Breast epithelium (tissue), 3 donors: Measurements from ENCODE around the gene SERHL2.

Source experiments
- POLR2A ChIP-seq: fragments of 450-650 bp; IDR thresholded peaks from one replicate; pipeline ENCODE4 v1.6.1; 2016; ENCODE audit warnings: antibody characterized with exemption, mild to moderate bottlenecking, moderate library complexity
- POLR2AphosphoS5 ChIP-seq, 3 donors: sonication (generic); formaldehyde crosslinking; IDR thresholded peaks; one replicate each; pipeline ENCODE4 v1.6.1; 2017; ENCODE audit warnings: antibody characterized with exemption in 3 of 3
- TF ChIP-seq, protein P1 (sequence below), 3 donors: fragments of 450-650 bp; IDR thresholded peaks; one replicate each; pipeline ENCODE4 v1.5.1; 2016 to 2017; ENCODE audit warnings: antibody characterized with exemption in 3 of 3, mild to moderate bottlenecking in 3 of 3, moderate library complexity in 3 of 3

DNA sequence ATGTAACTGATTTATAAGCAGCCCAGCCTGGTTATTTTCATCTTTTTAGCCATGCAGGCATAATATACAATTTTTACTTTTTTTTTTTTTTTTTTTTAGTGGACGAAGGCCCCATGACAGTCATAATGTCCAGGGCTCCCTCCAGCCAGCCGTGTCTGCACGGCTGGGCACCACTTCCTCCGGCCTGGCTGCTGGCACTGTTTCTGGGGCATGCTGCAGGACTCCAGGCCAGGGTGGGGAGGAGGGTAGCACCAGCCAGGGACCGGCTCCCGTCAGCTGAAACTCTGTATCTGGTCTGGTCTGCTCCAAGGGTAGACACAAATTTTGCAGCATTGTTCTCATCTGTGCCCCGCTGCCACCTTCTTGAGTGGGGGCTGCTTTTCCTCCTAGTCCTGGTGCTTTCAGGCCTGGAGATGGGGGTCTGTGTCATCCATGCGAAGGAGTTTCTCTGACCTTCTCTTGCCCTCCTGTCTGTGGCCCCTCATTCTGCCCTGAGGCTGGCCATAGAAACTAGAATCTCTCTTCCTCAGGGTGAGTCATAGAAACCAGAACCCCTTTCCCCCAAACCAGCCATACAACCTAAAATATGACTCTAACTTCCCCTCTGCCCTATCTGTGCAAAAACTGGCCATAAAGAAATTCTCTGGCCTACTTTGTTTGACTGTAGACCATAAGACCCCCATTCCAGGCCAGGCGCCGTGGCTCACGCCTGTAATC lies 25.0 kb upstream of the SERHL2 start:
- TF ChIP-seq, protein P1, sequence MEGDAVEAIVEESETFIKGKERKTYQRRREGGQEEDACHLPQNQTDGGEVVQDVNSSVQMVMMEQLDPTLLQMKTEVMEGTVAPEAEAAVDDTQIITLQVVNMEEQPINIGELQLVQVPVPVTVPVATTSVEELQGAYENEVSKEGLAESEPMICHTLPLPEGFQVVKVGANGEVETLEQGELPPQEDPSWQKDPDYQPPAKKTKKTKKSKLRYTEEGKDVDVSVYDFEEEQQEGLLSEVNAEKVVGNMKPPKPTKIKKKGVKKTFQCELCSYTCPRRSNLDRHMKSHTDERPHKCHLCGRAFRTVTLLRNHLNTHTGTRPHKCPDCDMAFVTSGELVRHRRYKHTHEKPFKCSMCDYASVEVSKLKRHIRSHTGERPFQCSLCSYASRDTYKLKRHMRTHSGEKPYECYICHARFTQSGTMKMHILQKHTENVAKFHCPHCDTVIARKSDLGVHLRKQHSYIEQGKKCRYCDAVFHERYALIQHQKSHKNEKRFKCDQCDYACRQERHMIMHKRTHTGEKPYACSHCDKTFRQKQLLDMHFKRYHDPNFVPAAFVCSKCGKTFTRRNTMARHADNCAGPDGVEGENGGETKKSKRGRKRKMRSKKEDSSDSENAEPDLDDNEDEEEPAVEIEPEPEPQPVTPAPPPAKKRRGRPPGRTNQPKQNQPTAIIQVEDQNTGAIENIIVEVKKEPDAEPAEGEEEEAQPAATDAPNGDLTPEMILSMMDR (IDR thresholded peaks at IDR 0.05), result no peak
- TF ChIP-seq POLR2A (no peak), POLR2AphosphoS5 (IDR thresholded peaks at IDR 0.05) (no peak)
